Stomach (tissue), 4 donors: ENCODE measurements around the gene NBDY.
A peak's percentile ranks its signal among the peaks of the same experiment; 100 is the strongest.

Experiments
- POLR2A ChIP-seq, 4 donors: fragments of 450-650 bp; IDR thresholded peaks; one replicate each; pipeline ENCODE4 v1.6.1; 2016; ENCODE audit warnings: antibody characterized with exemption in 4 of 4, control low read depth in 2 of 4, mild to moderate bottlenecking in 1 of 4, moderate library complexity in 1 of 4
- TF ChIP-seq, protein P1 (sequence below), 7 experiments: fragments of 450-650 bp in 4 of 7; fragments of 200-600 bp in 3 of 7; sonication (generic) in 3 of 7; IDR thresholded peaks; one replicate each; pipeline ENCODE4 v1.5.1; 2016 to 2019; ENCODE audit warnings: antibody characterized with exemption in 7 of 7, control low read depth in 2 of 7, mild to moderate bottlenecking in 1 of 7

DNA sequence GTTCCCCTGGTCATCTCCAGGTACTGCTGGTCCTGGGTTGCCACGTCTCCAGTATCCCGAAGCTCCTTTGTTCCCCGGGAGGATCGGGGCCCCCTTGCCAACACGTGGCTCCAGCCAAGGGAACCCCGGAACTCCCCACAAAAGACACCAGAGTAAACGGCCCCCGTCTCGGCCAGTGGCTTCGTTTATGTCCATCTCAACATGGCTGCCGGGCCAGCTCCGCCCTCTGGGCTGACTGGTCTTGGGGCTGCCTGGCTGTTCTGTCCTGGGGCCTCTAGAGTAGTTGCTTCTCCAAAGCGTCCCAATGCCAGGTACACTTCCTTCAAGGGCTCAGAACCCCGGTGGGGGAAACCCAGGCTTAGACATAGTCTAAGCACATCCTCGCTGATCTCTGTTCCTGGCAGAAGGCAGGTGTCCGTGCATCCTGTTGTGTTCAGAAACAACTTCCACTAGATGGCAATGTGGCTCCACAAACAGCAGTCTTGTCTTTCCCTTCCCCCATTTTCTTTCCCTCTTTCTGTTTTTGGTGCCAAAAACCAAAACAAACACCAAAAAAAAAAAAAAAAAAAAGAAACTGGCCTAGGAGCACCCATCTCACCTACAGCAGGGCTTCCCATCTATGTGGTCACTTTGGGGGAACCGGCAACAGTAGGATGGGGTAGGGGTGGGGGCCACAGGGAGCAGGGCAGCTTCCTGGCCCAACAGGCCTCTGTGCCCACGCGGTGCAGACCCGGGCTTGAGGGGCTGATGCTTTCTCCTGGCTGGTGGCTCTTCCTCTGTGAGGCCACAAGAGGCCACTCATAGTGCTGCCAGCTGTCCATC lies 35.3 kb downstream of the NBDY start:
- TF ChIP-seq, protein P1, sequence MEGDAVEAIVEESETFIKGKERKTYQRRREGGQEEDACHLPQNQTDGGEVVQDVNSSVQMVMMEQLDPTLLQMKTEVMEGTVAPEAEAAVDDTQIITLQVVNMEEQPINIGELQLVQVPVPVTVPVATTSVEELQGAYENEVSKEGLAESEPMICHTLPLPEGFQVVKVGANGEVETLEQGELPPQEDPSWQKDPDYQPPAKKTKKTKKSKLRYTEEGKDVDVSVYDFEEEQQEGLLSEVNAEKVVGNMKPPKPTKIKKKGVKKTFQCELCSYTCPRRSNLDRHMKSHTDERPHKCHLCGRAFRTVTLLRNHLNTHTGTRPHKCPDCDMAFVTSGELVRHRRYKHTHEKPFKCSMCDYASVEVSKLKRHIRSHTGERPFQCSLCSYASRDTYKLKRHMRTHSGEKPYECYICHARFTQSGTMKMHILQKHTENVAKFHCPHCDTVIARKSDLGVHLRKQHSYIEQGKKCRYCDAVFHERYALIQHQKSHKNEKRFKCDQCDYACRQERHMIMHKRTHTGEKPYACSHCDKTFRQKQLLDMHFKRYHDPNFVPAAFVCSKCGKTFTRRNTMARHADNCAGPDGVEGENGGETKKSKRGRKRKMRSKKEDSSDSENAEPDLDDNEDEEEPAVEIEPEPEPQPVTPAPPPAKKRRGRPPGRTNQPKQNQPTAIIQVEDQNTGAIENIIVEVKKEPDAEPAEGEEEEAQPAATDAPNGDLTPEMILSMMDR (IDR thresholded peaks at IDR 0.05) = peak in 4 of 7 experiments; percentile 18 to 74 (median 40)
- TF ChIP-seq POLR2A (IDR thresholded peaks at IDR 0.05) = no peak
